GM23338 (cell line): Measurements from ENCODE around the gene GNAS.

ENCODE experiments used
- CREB1 ChIP-seq: fragments of 250-450 bp; sonication (Bioruptor Pico); IDR thresholded peaks from 2 replicates; pipeline ENCODE4 v1.5.0; 2020; ENCODE audit warnings: low read depth, mild to moderate bottlenecking, moderate library complexity
- EZH2 ChIP-seq: fragments of 200-600 bp; sonication (generic); IDR thresholded peaks from one replicate; pipeline ENCODE4 v1.8.0; 2017; ENCODE audit warnings: antibody characterized with exemption, mild to moderate bottlenecking, low read depth; ENCODE audit not compliant: unreplicated experiment
- EZH2phosphoT487 ChIP-seq: fragments of 200-600 bp; sonication (generic); IDR thresholded peaks from one replicate; pipeline ENCODE4 v1.8.1; 2018; ENCODE audit warnings: antibody characterized with exemption; ENCODE audit not compliant: unreplicated experiment
- NANOG ChIP-seq: IDR thresholded peaks from 2 replicates; pipeline ENCODE4 v1.6.1; 2016; ENCODE audit warnings: antibody characterized with exemption, borderline replicate concordance
- POLR2AphosphoS5 ChIP-seq: IDR thresholded peaks from 2 replicates; pipeline ENCODE4 v1.6.1; 2016; ENCODE audit warnings: antibody characterized with exemption, low read depth
- TF ChIP-seq, protein P1 (sequence below), 2 experiments: fragments of 200-600 bp in 1 of 2; sonication (generic) in 1 of 2; conservative IDR thresholded peaks; 2 replicates each; pipeline versions ENCODE4 v1.5.1 to v1.6.1; 2016 to 2017; ENCODE audit warnings: antibody characterized with exemption in 2 of 2, low read depth in 2 of 2, mild to moderate bottlenecking in 2 of 2, moderate library complexity in 1 of 2
- TF ChIP-seq, protein P2 (sequence below): IDR thresholded peaks from 2 replicates; pipeline ENCODE4 v1.6.1; 2016; ENCODE audit warnings: antibody characterized with exemption
- TF ChIP-seq, protein P3 (sequence below): IDR thresholded peaks from one replicate; pipeline ENCODE4 v1.6.1; 2018; ENCODE audit warnings: antibody characterized with exemption; ENCODE audit not compliant: unreplicated experiment
- TF ChIP-seq, protein P4 (sequence below): fragments of 250-450 bp; sonication (Bioruptor Pico); IDR thresholded peaks from 2 replicates; pipeline ENCODE4 v1.5.0; 2020; ENCODE audit warnings: mild to moderate bottlenecking, moderate library complexity

DNA sequence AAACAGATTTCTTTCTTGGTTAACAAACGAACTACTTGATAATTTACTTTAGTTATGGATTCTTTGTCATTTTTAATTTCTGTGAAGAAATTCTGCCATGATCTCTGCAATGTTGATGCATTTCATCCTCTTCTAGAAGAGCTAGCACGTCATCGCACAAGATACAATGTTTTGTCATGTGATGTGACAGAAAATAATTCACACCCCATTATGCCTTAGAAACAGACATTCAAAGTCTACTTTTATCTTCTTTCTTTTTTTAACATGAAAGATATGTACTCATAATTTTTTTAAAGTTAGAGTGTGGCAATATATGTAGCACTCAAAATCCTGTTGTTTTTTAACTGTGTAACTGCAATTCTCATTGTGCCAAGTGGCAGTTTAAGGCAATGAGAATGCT is 89.0 kb downstream of the GNAS start:
- TF ChIP-seq, protein P1, sequence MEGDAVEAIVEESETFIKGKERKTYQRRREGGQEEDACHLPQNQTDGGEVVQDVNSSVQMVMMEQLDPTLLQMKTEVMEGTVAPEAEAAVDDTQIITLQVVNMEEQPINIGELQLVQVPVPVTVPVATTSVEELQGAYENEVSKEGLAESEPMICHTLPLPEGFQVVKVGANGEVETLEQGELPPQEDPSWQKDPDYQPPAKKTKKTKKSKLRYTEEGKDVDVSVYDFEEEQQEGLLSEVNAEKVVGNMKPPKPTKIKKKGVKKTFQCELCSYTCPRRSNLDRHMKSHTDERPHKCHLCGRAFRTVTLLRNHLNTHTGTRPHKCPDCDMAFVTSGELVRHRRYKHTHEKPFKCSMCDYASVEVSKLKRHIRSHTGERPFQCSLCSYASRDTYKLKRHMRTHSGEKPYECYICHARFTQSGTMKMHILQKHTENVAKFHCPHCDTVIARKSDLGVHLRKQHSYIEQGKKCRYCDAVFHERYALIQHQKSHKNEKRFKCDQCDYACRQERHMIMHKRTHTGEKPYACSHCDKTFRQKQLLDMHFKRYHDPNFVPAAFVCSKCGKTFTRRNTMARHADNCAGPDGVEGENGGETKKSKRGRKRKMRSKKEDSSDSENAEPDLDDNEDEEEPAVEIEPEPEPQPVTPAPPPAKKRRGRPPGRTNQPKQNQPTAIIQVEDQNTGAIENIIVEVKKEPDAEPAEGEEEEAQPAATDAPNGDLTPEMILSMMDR (conservative IDR thresholded peaks at IDR 0.05; ENCODE audit: low read depth in 2 of 2): no peak
- TF ChIP-seq EZH2 (no peak), EZH2phosphoT487 (no peak), POLR2AphosphoS5 (no peak), CREB1 (no peak), NANOG (no peak)
- TF ChIP-seq, protein P2, sequence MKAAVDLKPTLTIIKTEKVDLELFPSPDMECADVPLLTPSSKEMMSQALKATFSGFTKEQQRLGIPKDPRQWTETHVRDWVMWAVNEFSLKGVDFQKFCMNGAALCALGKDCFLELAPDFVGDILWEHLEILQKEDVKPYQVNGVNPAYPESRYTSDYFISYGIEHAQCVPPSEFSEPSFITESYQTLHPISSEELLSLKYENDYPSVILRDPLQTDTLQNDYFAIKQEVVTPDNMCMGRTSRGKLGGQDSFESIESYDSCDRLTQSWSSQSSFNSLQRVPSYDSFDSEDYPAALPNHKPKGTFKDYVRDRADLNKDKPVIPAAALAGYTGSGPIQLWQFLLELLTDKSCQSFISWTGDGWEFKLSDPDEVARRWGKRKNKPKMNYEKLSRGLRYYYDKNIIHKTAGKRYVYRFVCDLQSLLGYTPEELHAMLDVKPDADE: no peak
- TF ChIP-seq, protein P3, sequence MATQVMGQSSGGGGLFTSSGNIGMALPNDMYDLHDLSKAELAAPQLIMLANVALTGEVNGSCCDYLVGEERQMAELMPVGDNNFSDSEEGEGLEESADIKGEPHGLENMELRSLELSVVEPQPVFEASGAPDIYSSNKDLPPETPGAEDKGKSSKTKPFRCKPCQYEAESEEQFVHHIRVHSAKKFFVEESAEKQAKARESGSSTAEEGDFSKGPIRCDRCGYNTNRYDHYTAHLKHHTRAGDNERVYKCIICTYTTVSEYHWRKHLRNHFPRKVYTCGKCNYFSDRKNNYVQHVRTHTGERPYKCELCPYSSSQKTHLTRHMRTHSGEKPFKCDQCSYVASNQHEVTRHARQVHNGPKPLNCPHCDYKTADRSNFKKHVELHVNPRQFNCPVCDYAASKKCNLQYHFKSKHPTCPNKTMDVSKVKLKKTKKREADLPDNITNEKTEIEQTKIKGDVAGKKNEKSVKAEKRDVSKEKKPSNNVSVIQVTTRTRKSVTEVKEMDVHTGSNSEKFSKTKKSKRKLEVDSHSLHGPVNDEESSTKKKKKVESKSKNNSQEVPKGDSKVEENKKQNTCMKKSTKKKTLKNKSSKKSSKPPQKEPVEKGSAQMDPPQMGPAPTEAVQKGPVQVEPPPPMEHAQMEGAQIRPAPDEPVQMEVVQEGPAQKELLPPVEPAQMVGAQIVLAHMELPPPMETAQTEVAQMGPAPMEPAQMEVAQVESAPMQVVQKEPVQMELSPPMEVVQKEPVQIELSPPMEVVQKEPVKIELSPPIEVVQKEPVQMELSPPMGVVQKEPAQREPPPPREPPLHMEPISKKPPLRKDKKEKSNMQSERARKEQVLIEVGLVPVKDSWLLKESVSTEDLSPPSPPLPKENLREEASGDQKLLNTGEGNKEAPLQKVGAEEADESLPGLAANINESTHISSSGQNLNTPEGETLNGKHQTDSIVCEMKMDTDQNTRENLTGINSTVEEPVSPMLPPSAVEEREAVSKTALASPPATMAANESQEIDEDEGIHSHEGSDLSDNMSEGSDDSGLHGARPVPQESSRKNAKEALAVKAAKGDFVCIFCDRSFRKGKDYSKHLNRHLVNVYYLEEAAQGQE: no peak
- TF ChIP-seq, protein P4, sequence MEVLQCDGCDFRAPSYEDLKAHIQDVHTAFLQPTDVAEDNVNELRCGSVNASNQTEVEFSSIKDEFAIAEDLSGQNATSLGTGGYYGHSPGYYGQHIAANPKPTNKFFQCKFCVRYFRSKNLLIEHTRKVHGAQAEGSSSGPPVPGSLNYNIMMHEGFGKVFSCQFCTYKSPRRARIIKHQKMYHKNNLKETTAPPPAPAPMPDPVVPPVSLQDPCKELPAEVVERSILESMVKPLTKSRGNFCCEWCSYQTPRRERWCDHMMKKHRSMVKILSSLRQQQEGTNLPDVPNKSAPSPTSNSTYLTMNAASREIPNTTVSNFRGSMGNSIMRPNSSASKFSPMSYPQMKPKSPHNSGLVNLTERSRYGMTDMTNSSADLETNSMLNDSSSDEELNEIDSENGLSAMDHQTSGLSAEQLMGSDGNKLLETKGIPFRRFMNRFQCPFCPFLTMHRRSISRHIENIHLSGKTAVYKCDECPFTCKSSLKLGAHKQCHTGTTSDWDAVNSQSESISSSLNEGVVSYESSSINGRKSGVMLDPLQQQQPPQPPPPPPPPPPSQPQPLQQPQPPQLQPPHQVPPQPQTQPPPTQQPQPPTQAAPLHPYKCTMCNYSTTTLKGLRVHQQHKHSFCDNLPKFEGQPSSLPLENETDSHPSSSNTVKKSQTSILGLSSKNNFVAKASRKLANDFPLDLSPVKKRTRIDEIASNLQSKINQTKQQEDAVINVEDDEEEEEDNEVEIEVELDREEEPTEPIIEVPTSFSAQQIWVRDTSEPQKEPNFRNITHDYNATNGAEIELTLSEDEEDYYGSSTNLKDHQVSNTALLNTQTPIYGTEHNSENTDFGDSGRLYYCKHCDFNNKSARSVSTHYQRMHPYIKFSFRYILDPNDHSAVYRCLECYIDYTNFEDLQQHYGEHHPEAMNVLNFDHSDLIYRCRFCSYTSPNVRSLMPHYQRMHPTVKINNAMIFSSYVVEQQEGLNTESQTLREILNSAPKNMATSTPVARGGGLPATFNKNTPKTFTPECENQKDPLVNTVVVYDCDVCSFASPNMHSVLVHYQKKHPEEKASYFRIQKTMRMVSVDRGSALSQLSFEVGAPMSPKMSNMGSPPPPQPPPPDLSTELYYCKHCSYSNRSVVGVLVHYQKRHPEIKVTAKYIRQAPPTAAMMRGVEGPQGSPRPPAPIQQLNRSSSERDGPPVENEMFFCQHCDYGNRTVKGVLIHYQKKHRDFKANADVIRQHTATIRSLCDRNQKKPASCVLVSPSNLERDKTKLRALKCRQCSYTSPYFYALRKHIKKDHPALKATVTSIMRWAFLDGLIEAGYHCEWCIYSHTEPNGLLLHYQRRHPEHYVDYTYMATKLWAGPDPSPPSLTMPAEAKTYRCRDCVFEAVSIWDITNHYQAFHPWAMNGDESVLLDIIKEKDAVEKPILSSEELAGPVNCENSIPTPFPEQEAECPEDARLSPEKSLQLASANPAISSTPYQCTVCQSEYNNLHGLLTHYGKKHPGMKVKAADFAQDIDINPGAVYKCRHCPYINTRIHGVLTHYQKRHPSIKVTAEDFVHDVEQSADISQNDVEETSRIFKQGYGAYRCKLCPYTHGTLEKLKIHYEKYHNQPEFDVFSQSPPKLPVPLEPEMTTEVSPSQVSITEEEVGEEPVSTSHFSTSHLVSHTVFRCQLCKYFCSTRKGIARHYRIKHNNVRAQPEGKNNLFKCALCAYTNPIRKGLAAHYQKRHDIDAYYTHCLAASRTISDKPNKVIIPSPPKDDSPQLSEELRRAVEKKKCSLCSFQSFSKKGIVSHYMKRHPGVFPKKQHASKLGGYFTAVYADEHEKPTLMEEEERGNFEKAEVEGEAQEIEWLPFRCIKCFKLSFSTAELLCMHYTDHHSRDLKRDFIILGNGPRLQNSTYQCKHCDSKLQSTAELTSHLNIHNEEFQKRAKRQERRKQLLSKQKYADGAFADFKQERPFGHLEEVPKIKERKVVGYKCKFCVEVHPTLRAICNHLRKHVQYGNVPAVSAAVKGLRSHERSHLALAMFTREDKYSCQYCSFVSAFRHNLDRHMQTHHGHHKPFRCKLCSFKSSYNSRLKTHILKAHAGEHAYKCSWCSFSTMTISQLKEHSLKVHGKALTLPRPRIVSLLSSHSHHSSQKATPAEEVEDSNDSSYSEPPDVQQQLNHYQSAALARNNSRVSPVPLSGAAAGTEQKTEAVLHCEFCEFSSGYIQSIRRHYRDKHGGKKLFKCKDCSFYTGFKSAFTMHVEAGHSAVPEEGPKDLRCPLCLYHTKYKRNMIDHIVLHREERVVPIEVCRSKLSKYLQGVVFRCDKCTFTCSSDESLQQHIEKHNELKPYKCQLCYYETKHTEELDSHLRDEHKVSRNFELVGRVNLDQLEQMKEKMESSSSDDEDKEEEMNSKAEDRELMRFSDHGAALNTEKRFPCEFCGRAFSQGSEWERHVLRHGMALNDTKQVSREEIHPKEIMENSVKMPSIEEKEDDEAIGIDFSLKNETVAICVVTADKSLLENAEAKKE (CRISPR knock-in tag): no peak
